ENCODE results near the gene CHRNE. TPM values are rescaled to one million over a fixed set of nuclear protein-coding genes. Genes with fewer than 3 reads are reported as not detected.
A peak's percentile ranks its signal among the peaks of the same experiment; 100 is the strongest.
"Not testable (repeated sequence)": the region's sequence is repeated elsewhere in the genome, so short reads cannot be mapped to it uniquely, and the experiment has no call there.

Gene CHRNE
- total and polyA plus RNA-seq, 2 of the 4 experiments (the other 2 are of a cell fraction) = under 0.01 to 0.21 TPM

GRCh38 chr17:4858068-4858881 is 44.6 kb downstream of the CHRNE start:
- no TSS peak for BruUV-seq (replicated peaks)

GRCh38 chr17:4857347-4857746 is 45.6 kb downstream of the CHRNE start:
- peaks cover 22 to 70% of the 10 kb centered on the region in 2 experiments for H3K79me1 ChIP-seq (ENCODE audit: low read depth in 1 of 2, low read length in 2 of 2)

More at GRCh38 chr17:4858068-4858881, 44.6 kb downstream of the CHRNE start:
- Histone ChIP-seq H3K36me3 (ENCODE audit: control insufficient read depth, insufficient read depth, low read length) (peaks cover 3% of the 10 kb centered on the region; the same call in 1 of the 2 replicates), H3K27ac (ENCODE audit: insufficient read depth, low read length) (no peak overlapping the region), H3K18ac (ENCODE audit: low read depth, low read length) (no peak overlapping the region), H2AK5ac (ENCODE audit: low read depth, low read length) (no peak overlapping the region), H3K9me1 (ENCODE audit: insufficient read depth, low read length) (peaks cover 25% of the 10 kb centered on the region; the same call in 1 of the 2 replicates), H4K20me1 (ENCODE audit: insufficient read depth, low read length) (peaks cover 33% of the 10 kb centered on the region), H3K79me1 (ENCODE audit: low read depth in 1 of 2, low read length in 2 of 2) (peaks cover 21 to 73% of the 10 kb centered on the region in 2 experiments), H3K9ac (ENCODE audit: low read depth, low read length) (no peak overlapping the region), H2BK120ac (ENCODE audit: low read depth, low read length) (no peak overlapping the region), H3K4ac (ENCODE audit: low read depth, low read length) (peak overlapping the region; percentile 13; the same call in 1 of the 2 replicates), H4K8ac (ENCODE audit: low read depth in 2 of 2, low read length in 2 of 2) (no peak overlapping the region), H3K4me2 (ENCODE audit: low read depth, low read length) (no peak overlapping the region), H2BK5ac (ENCODE audit: low read depth, low read length, poor library complexity, severe bottlenecking) (no peak overlapping the region), H4K5ac (ENCODE audit: low read depth, low read length) (no peak overlapping the region), H2AFZ (replicated peaks; ENCODE audit: low read length, poor library complexity) (no peak overlapping the region), H3K9me3 (ENCODE audit: control insufficient read depth, insufficient read depth, low read length) (no peaks in the 10 kb centered on the region), H3K23ac (ENCODE audit: low read depth, low read length) (0 out of 2 replicates have a peak overlapping the region, but pooled peaks have one; percentile 29), H3K56ac (ENCODE audit: extremely low read depth, insufficient read depth, low read length) (no peak overlapping the region), H3K14ac (replicated peaks; ENCODE audit: low read depth, low read length) (0 out of 2 replicates have a peak overlapping the region, but pooled peaks have one; percentile 45), H3K4me3 (ENCODE audit: insufficient read depth, low read depth, low read length) (no peak overlapping the region), H3K27me3 (ENCODE audit: control insufficient read depth, insufficient read depth, low read length) (no peaks in the 10 kb centered on the region), H2BK20ac (ENCODE audit: low read depth, low read length) (no peak overlapping the region), H2AK9ac (replicated peaks; ENCODE audit: low read depth, low read length, poor library complexity) (peak overlapping the region; percentile 91), H3K4me1 (ENCODE audit: control insufficient read depth, insufficient read depth, low read length) (peaks cover 20% of the 10 kb centered on the region), H2BK15ac (ENCODE audit: low read depth, low read length) (no peak overlapping the region), H4K91ac (ENCODE audit: insufficient read depth, low read depth, low read length) (no peak overlapping the region)
- DNase-seq (no peak), ATAC-seq (ENCODE audit: low read depth) (peak; percentile 25; the same call in 1 of the 2 replicates)
- in situ Hi-C loops (cut with MboI; ENCODE audit: low sequenced_read_pairs) = no loop called here
- WGBS, 2 experiments (ENCODE audit: extremely low coverage in 2 of 2, insufficient read length in 1 of 2) = no CpG with 5 or more reads among the region's 7 CpGs
- dilution Hi-C loops (cut with HindIII; ENCODE audit: low sequenced_read_pairs, unreplicated experiment) = no loop called here
- CTCF ChIA-PET = interaction anchor here (0.9 kb wide), 1 partner anchor 69 kb away, joined by 3 read pairs; no protein-coding TSS in a partner anchor
- intact Hi-C loops (cut with micrococcal nuclease) = no loop called here
- POLR2A ChIA-PET (ENCODE audit: unreplicated experiment) = no interaction called here
- no peak for TF ChIP-seq USF2 (IDR thresholded peaks at IDR 0.05; ENCODE audit: low read depth, low read length)
- TF ChIP-seq CHD1 (IDR thresholded peaks at IDR 0.05; ENCODE audit: low read depth, low read length) = no peak
- no peak for TF ChIP-seq NFE2L2 (IDR thresholded peaks at IDR 0.05; ENCODE audit: low read depth, low read length)

More at GRCh38 chr17:4857347-4857746, 45.6 kb downstream of the CHRNE start:
- peaks cover 21% of the 10 kb centered on the region for H3K4me1 ChIP-seq (ENCODE audit: control insufficient read depth, insufficient read depth, low read length)
- H3K14ac ChIP-seq (replicated peaks; ENCODE audit: low read depth, low read length); H3K9ac ChIP-seq (ENCODE audit: low read depth, low read length); H3K23ac ChIP-seq (ENCODE audit: low read depth, low read length); H2BK15ac ChIP-seq (ENCODE audit: low read depth, low read length); H2BK120ac ChIP-seq (ENCODE audit: low read depth, low read length); POLR2A ChIA-PET (ENCODE audit: unreplicated experiment); H3K4me2 ChIP-seq (ENCODE audit: low read depth, low read length); H3K4ac ChIP-seq (ENCODE audit: low read depth, low read length); H3K27ac ChIP-seq (ENCODE audit: insufficient read depth, low read length); H3K9me3 ChIP-seq (ENCODE audit: control insufficient read depth, insufficient read depth, low read length); H2BK20ac ChIP-seq (ENCODE audit: low read depth, low read length); DNase-seq; H4K5ac ChIP-seq (ENCODE audit: low read depth, low read length); ATAC-seq (ENCODE audit: low read depth); H3K18ac ChIP-seq (ENCODE audit: low read depth, low read length); H2AK5ac ChIP-seq (ENCODE audit: low read depth, low read length); H3K4me3 ChIP-seq (ENCODE audit: insufficient read depth, low read depth, low read length); H2AK9ac ChIP-seq (replicated peaks; ENCODE audit: low read depth, low read length, poor library complexity); H2BK5ac ChIP-seq (ENCODE audit: low read depth, low read length, poor library complexity, severe bottlenecking); H4K8ac ChIP-seq (ENCODE audit: low read depth in 2 of 2, low read length in 2 of 2); in situ Hi-C loops (cut with MboI; ENCODE audit: low sequenced_read_pairs); dilution Hi-C loops (cut with HindIII; ENCODE audit: low sequenced_read_pairs, unreplicated experiment); H2AFZ ChIP-seq (replicated peaks; ENCODE audit: low read length, poor library complexity); H3K56ac ChIP-seq (ENCODE audit: extremely low read depth, insufficient read depth, low read length); H3K36me3 ChIP-seq (ENCODE audit: control insufficient read depth, insufficient read depth, low read length); intact Hi-C loops (cut with micrococcal nuclease); BruUV-seq (replicated peaks); H4K91ac ChIP-seq (ENCODE audit: insufficient read depth, low read depth, low read length); H3K27me3 ChIP-seq (ENCODE audit: control insufficient read depth, insufficient read depth, low read length): not testable (repeated sequence)
- 100% methylated on average over 1 of the region's 7 CpGs; no CpG with 5 or more reads in 1 of the 2 experiments for WGBS, 2 experiments (ENCODE audit: extremely low coverage in 2 of 2, insufficient read length in 1 of 2)
- H4K20me1 ChIP-seq (ENCODE audit: insufficient read depth, low read length) = peaks cover 33% of the 10 kb centered on the region
- CTCF ChIA-PET = interaction anchor here (0.9 kb wide), 1 partner anchor 68 kb away, joined by 3 read pairs; no protein-coding TSS in a partner anchor
- H3K9me1 ChIP-seq (ENCODE audit: insufficient read depth, low read length) = peaks cover 24% of the 10 kb centered on the region
